GM23248 (cell line): ENCODE measurements around the gene SULT1E1.

Experiments
- EZH2 ChIP-seq: fragments of 200-600 bp; sonication (generic); IDR thresholded peaks from 2 replicates; pipeline ENCODE4 v1.6.1; 2018; ENCODE audit warnings: antibody characterized with exemption, mild to moderate bottlenecking; ENCODE audit not compliant: insufficient read depth, poor library complexity, severe bottlenecking
- EZH2phosphoT487 ChIP-seq: fragments of 200-600 bp; sonication (generic); IDR thresholded peaks from 2 replicates; pipeline ENCODE4 v1.6.1; 2018; ENCODE audit warnings: antibody characterized with exemption, moderate library complexity, mild to moderate bottlenecking, low read depth; ENCODE audit not compliant: insufficient read depth

DNA sequence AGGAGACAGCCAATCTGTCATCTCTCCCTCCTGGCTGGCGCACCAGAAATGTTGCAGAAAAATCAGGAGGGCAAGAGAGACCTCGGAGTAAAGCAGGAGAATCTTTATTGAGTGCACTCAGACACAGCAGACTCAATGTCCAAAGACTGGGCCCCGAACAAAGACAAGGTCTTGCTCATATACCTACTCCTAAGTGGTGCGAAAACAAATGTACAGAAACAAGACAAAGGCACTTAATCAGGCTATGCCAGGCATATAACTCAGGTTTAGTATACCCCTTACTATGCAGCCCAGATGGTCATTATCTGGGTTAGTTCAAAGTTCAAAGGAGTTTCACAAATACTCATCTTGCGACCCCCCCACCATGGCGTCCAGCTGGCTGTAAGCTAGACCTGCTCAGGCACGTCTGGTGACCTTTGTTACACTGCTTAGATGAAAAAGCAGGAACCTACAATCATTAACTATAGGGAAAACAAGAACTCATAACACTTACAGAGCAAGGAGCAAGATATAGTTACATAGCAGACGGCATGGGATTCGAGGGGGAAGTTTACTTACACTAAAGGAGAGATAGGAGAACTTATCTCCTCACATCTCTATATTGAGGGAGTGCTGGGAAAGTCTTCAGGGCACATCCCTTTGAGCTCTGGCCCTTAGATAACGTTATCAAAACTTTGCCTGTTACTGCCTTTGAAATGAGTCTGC lies 27.5 kb downstream of the SULT1E1 start:
- no peak for TF ChIP-seq EZH2phosphoT487
- no peak for TF ChIP-seq EZH2
